Measurements from ENCODE around the gene COQ5.

DNA sequence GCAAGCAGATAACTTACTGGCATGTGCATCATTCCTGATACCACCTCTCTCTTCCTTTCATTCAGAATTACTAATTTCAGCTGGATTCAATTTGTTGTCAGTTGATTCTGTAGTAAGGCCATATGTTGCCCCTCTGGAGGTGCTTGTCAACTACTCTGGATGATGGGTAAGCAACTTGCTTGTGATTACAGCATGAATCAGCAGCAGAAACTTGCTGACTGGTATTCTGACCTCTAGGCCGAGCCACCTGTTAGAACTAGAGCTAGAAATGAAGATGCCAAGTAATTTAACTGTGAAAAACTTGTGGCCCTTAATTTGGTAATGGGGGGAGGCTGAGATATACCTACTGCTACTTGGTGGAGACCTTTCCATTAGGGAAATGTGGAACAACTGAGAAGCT lies 10.3 kb upstream of the COQ5 start:
- TF ChIP-seq, protein P1, sequence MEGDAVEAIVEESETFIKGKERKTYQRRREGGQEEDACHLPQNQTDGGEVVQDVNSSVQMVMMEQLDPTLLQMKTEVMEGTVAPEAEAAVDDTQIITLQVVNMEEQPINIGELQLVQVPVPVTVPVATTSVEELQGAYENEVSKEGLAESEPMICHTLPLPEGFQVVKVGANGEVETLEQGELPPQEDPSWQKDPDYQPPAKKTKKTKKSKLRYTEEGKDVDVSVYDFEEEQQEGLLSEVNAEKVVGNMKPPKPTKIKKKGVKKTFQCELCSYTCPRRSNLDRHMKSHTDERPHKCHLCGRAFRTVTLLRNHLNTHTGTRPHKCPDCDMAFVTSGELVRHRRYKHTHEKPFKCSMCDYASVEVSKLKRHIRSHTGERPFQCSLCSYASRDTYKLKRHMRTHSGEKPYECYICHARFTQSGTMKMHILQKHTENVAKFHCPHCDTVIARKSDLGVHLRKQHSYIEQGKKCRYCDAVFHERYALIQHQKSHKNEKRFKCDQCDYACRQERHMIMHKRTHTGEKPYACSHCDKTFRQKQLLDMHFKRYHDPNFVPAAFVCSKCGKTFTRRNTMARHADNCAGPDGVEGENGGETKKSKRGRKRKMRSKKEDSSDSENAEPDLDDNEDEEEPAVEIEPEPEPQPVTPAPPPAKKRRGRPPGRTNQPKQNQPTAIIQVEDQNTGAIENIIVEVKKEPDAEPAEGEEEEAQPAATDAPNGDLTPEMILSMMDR (IDR thresholded peaks at IDR 0.05), result no peak
- no peak for TF ChIP-seq POLR2AphosphoS5 (IDR thresholded peaks at IDR 0.05)
- no peak for TF ChIP-seq POLR2A (IDR thresholded peaks at IDR 0.05)

All from breast epithelium (tissue), 3 donors.